GM19043 (cell line): ENCODE data around the gene SLC44A3.

ENCODE experiments used
- ATAC-seq: cut with Tn5 transposase; IDR thresholded peaks from one replicate; pipeline ENCODE4 v1.9.1; 2021; ENCODE audit warnings: low read depth; ENCODE audit not compliant: unreplicated experiment

Gene SLC44A3

GRCh38 chr1:94871031-94871430, 50.9 kb downstream of the SLC44A3 start:
- no peak for ATAC-seq

- no peak for ATAC-seq
Observed at GRCh38 chr1:94872771-94873495, 52.8 kb downstream of the SLC44A3 start.

GRCh38 chr1:94873520-94874351, 53.6 kb downstream of the SLC44A3 start:
- ATAC-seq = no peak

- no peak for ATAC-seq
Observed at GRCh38 chr1:94874423-94874822, 54.3 kb downstream of the SLC44A3 start.

- no peak for ATAC-seq
Observed at GRCh38 chr1:94875794-94876193, 55.6 kb downstream of the SLC44A3 start.

- ATAC-seq = no peak
Observed at GRCh38 chr1:94876362-94876761, 56.2 kb downstream of the SLC44A3 start.

- no peak for ATAC-seq
Observed at GRCh38 chr1:94878329-94878728, 58.2 kb downstream of the SLC44A3 start.

- no peak for ATAC-seq
Observed at GRCh38 chr1:94883691-94884090, 63.5 kb downstream of the SLC44A3 start.

- ATAC-seq = no peak
Observed at GRCh38 chr1:94884106-94884505, 63.9 kb downstream of the SLC44A3 start.

GRCh38 chr1:94884507-94884906, 64.3 kb downstream of the SLC44A3 start:
- ATAC-seq = no peak

GRCh38 chr1:94886361-94886760, 66.2 kb downstream of the SLC44A3 start:
- ATAC-seq = no peak

- no peak for ATAC-seq
Observed at GRCh38 chr1:94887106-94887505, 66.9 kb downstream of the SLC44A3 start.

GRCh38 chr1:94887603-94888171, 67.5 kb downstream of the SLC44A3 start:
- ATAC-seq = no peak

- ATAC-seq = no peak
Observed at GRCh38 chr1:94888201-94888600, 68.0 kb downstream of the SLC44A3 start.

GRCh38 chr1:94892604-94893254, 72.6 kb downstream of the SLC44A3 start:
- no peak for ATAC-seq

GRCh38 chr1:94894630-94895029, 74.5 kb downstream of the SLC44A3 start:
- no peak for ATAC-seq

GRCh38 chr1:94895518-94895917, 75.4 kb downstream of the SLC44A3 start:
- ATAC-seq = no peak

GRCh38 chr1:94898491-94899385, 78.6 kb downstream of the SLC44A3 start:
- no peak for ATAC-seq

- ATAC-seq = no peak
Observed at GRCh38 chr1:94899756-94900155, 79.6 kb downstream of the SLC44A3 start.

- no peak for ATAC-seq
Observed at GRCh38 chr1:94901841-94902240, 81.7 kb downstream of the SLC44A3 start.
